ENCODE measurements around the gene RIN3. TPM values are rescaled to one million over a fixed set of nuclear protein-coding genes. Genes with fewer than 3 reads are reported as not detected.

RIN3 gene
- total RNA-seq, 1 experiment from 2014 or later = 1.5 TPM

- Histone ChIP-seq H3K18ac (ENCODE audit: insufficient read length, low read depth, low read length) (no peak overlapping the region), H3K4ac (ENCODE audit: low read depth, low read length) (no peak overlapping the region), H4K8ac (replicated peaks; ENCODE audit: insufficient read length, low read depth, low read length) (no peak overlapping the region), H3K23ac (ENCODE audit: insufficient read length, low read depth, low read length) (no peak overlapping the region), H3K9ac (ENCODE audit: extremely low read depth, insufficient read length, low read length) (no peak overlapping the region), H3K27ac (ENCODE audit: insufficient read length, low read depth, low read length) (no peak overlapping the region), H3K27me3 (ENCODE audit: insufficient read depth, low read length) (no peaks in the 10 kb centered on the region), H3K14ac (ENCODE audit: insufficient read depth, low read length) (no peak overlapping the region), H3K4me1 (ENCODE audit: insufficient read depth, low read length) (peaks cover 7% of the 10 kb centered on the region; the same call in 1 of the 2 replicates), H3K9me3 (ENCODE audit: control insufficient read depth, low read depth, low read length) (no peaks in the 10 kb centered on the region), H3T11ph (ENCODE audit: low read length) (no peak overlapping the region), H2BK15ac (ENCODE audit: low read depth, low read length) (no peak overlapping the region), H3K79me1 (ENCODE audit: insufficient read depth, low read depth, low read length, poor library complexity, severe bottlenecking) (peaks cover 9% of the 10 kb centered on the region), H2BK12ac (ENCODE audit: insufficient read length, low read depth, low read length) (no peak overlapping the region), H3K23me2 (ENCODE audit: insufficient read length, low read depth, low read length, poor library complexity, severe bottlenecking) (no peaks in the 10 kb centered on the region), H2AFZ (ENCODE audit: low read length) (no peak overlapping the region), H3K4me2 (ENCODE audit: insufficient read depth, insufficient read length, low read length) (no peak overlapping the region), H2BK120ac (ENCODE audit: low read depth, low read length, poor library complexity, severe bottlenecking) (no peak overlapping the region), H2BK20ac (ENCODE audit: low read depth, low read length, poor library complexity, severe bottlenecking) (no peak overlapping the region), H4K5ac (ENCODE audit: insufficient read length, low read depth, low read length) (no peak overlapping the region), H2BK5ac (ENCODE audit: insufficient read length, low read length) (no peak overlapping the region), H3K56ac (ENCODE audit: insufficient read length, low read depth, low read length) (no peak overlapping the region), H4K20me1 (ENCODE audit: control insufficient read depth, insufficient read depth, insufficient read length) (no peaks in the 10 kb centered on the region), H3K79me2 (ENCODE audit: insufficient read depth, low read length) (no peaks in the 10 kb centered on the region; the same call in 1 of the 2 replicates), H2AK5ac (ENCODE audit: insufficient read length, low read length) (no peak overlapping the region), H4K91ac (ENCODE audit: insufficient read length, low read depth, low read length) (no peak overlapping the region)
- TF ChIP-seq CTCF (conservative IDR thresholded peaks at IDR 0.05) = no peak
- DNase-seq = no peak
- Mint-ChIP-seq H3K4me3 (no peak overlapping the region), H3K27ac (no peak overlapping the region), H3K9me3 (no peaks in the 10 kb centered on the region), H3K27me3 (ENCODE audit: low read depth) (no peaks in the 10 kb centered on the region; the same call in 1 of the 2 replicates), H3K36me3 (ENCODE audit: insufficient read depth in 1 of 3, low read depth in 3 of 3) (peaks cover 21 to 23% (median 21%) of the 10 kb centered on the region in 3 experiments; a peak in 6 of 7 replicates), H3K4me1 (peaks cover 11 to 15% of the 10 kb centered on the region in 2 experiments)
- WGBS (ENCODE audit: extremely low coverage, insufficient read length, low lambda C conversion rate) = no CpG with 5 or more reads among the region's 4 CpGs
Observed at GRCh38 chr14:92733007-92733406, 219.4 kb downstream of the RIN3 start.
